Suprapubic skin (tissue), 4 donors: ENCODE results near the gene CASP2. TPM values are rescaled to one million over a fixed set of nuclear protein-coding genes. Genes with fewer than 3 reads are reported as not detected.
A peak's percentile ranks its signal among the peaks of the same experiment; 100 is the strongest.

Experiments
- DNase-seq, 2 donors: peaks; one replicate each; pipeline ENCODE4 v3.0.0-alpha.2; 2019; ENCODE audit warnings: low spot score in 2 of 2
- H3K27ac ChIP-seq: fragments of 200-600 bp; sonication (generic); one replicate; pipeline ENCODE4 v1.5.1; 2019
- H3K27me3 ChIP-seq: fragments of 200-600 bp; sonication (generic); one replicate; pipeline ENCODE4 v1.5.1; 2019
- H3K36me3 ChIP-seq: fragments of 200-600 bp; sonication (generic); one replicate; pipeline ENCODE4 v1.5.1; 2019
- H3K4me1 ChIP-seq: fragments of 200-600 bp; sonication (generic); one replicate; pipeline ENCODE4 v1.5.1; 2019
- H3K4me3 ChIP-seq: fragments of 200-600 bp; sonication (generic); one replicate; pipeline ENCODE4 v1.5.1; 2019; ENCODE audit warnings: mild to moderate bottlenecking
- H3K9me3 ChIP-seq: fragments of 200-600 bp; sonication (generic); one replicate; pipeline ENCODE4 v1.5.1; 2019
- CTCF ChIP-seq, 2 donors: fragments of 200-600 bp in 1 of 2; fragments of 450-650 bp in 1 of 2; sonication (generic) in 1 of 2; IDR thresholded peaks; one replicate each; pipeline ENCODE4 v1.5.1; 2016 to 2019; ENCODE audit warnings: antibody characterized with exemption in 2 of 2, mild to moderate bottlenecking in 1 of 2, moderate library complexity in 1 of 2
- EP300 ChIP-seq: sonication (generic); formaldehyde crosslinking; IDR thresholded peaks from one replicate; pipeline ENCODE4 v1.6.1; 2017; ENCODE audit warnings: antibody characterized with exemption
- POLR2A ChIP-seq, 2 donors: fragments of 450-650 bp; IDR thresholded peaks; one replicate each; pipeline ENCODE4 v1.6.1; 2017; ENCODE audit warnings: antibody characterized with exemption in 2 of 2, mild to moderate bottlenecking in 2 of 2, moderate library complexity in 2 of 2
- POLR2AphosphoS5 ChIP-seq, 3 donors: sonication (generic); formaldehyde crosslinking; IDR thresholded peaks; one replicate each; pipeline ENCODE4 v1.6.1; 2017; ENCODE audit warnings: antibody characterized with exemption in 3 of 3
- WGBS: methylation state at CpG from one replicate; pipeline ENCODE4 v1.1.5; 2018; 5-methylcytosine and 5-hydroxymethylcytosine counted together
- total RNA-seq, 4 donors: library from RNA; depleted of rRNA; stranded (reverse); fragments of >200 nt; gene quantifications; one replicate each; pipeline ENCODE4 v1.1.0, GENCODE V29; 2016

CASP2 gene
- total RNA-seq, 4 donors from 2014 or later, result 13.7 to 36.5 (median 25.3) TPM

DNA sequence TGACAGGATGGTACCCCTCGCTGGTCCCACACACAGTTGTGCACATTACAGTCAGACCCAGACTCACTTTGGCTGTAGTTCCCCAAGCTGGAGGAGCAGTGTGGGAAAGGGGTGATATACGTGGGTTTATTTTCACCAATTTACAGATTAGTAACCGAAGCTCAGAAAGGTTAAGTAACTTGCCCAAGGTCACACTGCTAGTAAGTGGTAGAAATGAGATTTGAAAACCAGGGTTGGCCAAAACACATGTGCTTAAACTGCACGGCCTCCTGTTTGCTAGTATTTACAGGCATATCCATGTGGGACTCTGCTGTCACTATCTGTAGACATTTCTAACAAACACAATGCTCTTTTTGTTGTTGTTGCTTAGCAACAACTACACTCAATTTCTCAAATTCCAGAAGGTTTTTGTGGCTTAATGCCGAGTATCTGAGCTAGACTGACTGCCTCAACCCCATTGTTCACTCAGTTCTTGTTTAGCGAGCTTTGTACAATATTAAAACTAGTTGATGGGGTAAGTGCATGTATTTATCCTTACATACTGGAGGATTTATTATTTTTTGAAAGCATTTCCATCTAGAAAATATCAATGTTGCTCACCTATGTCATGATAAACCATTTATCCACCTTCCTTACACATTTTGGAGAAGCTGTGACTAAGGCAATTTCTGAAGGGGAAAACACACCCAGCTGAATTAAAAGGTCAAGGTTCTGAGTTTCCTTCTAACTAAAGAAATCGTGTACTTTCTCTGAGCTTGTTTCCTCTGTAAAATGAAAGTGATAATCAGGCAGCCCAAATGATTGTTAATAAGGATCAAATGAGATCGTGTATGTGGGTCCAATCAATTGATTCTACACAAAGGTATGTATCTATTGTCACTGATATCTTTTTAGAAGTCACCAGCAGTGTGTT, 8.7 kb upstream of the CASP2 start:
- no peak overlapping the region for H3K4me3 ChIP-seq
- no peaks in the 10 kb centered on the region for H3K36me3 ChIP-seq
- DNase-seq, result no peak
- H3K27me3 ChIP-seq, result no peaks in the 10 kb centered on the region
- 34% methylated on average over 8 of the region's 8 CpGs for WGBS
- H3K4me1 ChIP-seq, result peaks cover 14% of the 10 kb centered on the region
- TF ChIP-seq EP300 (no peak), CTCF (IDR thresholded peaks at IDR 0.05) (no peak), POLR2A (IDR thresholded peaks at IDR 0.05) (no peak), POLR2AphosphoS5 (IDR thresholded peaks at IDR 0.05) (no peak)
- H3K9me3 ChIP-seq, result no peaks in the 10 kb centered on the region
- peak overlapping the region; percentile 67 for H3K27ac ChIP-seq

GRCh38 chr7:143280160-143280559, 8.0 kb upstream of the CASP2 start:
- H3K36me3 ChIP-seq, result no peaks in the 10 kb centered on the region
- no peak overlapping the region for H3K4me3 ChIP-seq

DNA sequence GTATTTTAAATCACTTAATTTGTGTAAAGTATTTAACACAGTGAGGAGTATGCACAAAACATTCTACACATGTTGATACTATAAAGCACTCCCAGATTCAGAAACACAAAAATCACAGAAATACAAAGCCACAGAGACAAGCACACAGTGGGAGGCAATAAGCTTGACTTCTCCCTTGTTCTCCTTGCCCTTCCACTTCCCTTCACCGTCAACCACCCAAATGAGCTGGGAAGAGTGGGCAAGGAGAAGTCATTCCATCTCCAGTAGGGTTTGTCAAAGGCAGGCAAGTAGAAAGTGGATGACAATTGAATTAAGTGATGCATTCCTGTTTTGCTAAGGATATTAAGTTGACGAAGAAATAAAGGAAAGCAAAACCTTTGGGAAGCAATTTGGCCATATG, 7.6 kb upstream of the CASP2 start:
- Histone ChIP-seq H3K4me3 (no peak overlapping the region), H3K27me3 (no peaks in the 10 kb centered on the region), H3K9me3 (no peaks in the 10 kb centered on the region), H3K36me3 (no peaks in the 10 kb centered on the region), H3K4me1 (peaks cover 17% of the 10 kb centered on the region), H3K27ac (peak overlapping the region; percentile 38)
- no peak for DNase-seq
- WGBS, result 84% methylated on average over 2 of the region's 2 CpGs
- TF ChIP-seq EP300 (no peak), POLR2A (IDR thresholded peaks at IDR 0.05) (no peak), POLR2AphosphoS5 (IDR thresholded peaks at IDR 0.05) (no peak), CTCF (IDR thresholded peaks at IDR 0.05) (no peak)

More at GRCh38 chr7:143280160-143280559, 8.0 kb upstream of the CASP2 start:
- H3K4me1 ChIP-seq, result peaks cover 14% of the 10 kb centered on the region
- H3K9me3 ChIP-seq, result no peaks in the 10 kb centered on the region
- H3K27ac ChIP-seq, result peak overlapping the region; percentile 67
- no peaks in the 10 kb centered on the region for H3K27me3 ChIP-seq
- TF ChIP-seq POLR2AphosphoS5 (IDR thresholded peaks at IDR 0.05) (no peak), CTCF (IDR thresholded peaks at IDR 0.05) (no peak), POLR2A (IDR thresholded peaks at IDR 0.05) (no peak), EP300 (no peak)
- 54% methylated on average over 1 of the region's 1 CpG for WGBS
- no peak for DNase-seq

- H3K4me1 ChIP-seq, result peaks cover 21% of the 10 kb centered on the region
- WGBS, result 75% methylated on average over 2 of the region's 2 CpGs
- H3K9me3 ChIP-seq, result no peaks in the 10 kb centered on the region
- TF ChIP-seq POLR2A (IDR thresholded peaks at IDR 0.05) (no peak), CTCF (IDR thresholded peaks at IDR 0.05) (no peak), POLR2AphosphoS5 (IDR thresholded peaks at IDR 0.05) (no peak), EP300 (no peak)
- H3K27me3 ChIP-seq, result no peaks in the 10 kb centered on the region
- H3K36me3 ChIP-seq, result no peaks in the 10 kb centered on the region
- H3K4me3 ChIP-seq, result no peak overlapping the region
- H3K27ac ChIP-seq, result no peak overlapping the region
- DNase-seq, result no peak
Observed at GRCh38 chr7:143281529-143281928, 6.6 kb upstream of the CASP2 start.

DNA sequence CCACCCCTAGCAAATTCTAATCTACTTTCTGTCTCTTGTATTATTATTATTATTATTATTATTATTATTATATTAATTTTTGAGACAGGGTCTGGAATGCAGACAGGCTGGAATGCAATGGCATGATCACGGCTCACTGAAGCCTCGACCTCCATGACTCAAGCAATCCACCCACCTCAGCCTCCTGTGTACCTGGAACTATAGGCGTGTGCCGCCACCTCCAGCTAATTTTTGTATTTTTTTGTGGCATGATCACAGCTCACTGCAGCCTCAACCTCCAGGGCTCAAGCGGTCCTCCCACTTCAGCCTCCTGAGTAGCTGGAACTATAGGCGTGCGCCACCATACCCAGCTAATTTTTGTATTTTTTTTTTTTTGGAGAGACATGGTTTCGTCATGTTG, 6.0 kb upstream of the CASP2 start:
- H3K4me1 ChIP-seq, result peaks cover 23% of the 10 kb centered on the region
- TF ChIP-seq EP300 (no peak), POLR2AphosphoS5 (IDR thresholded peaks at IDR 0.05) (no peak), POLR2A (IDR thresholded peaks at IDR 0.05) (no peak), CTCF (IDR thresholded peaks at IDR 0.05) (no peak)

More for the DNA sequence above, 6.0 kb upstream of the CASP2 start:
- DNase-seq, result no peak
- Histone ChIP-seq H3K4me3 (no peak overlapping the region), H3K27ac (no peak overlapping the region), H3K27me3 (no peaks in the 10 kb centered on the region), H3K36me3 (no peaks in the 10 kb centered on the region), H3K9me3 (no peaks in the 10 kb centered on the region)
- 94% methylated on average over 8 of the region's 8 CpGs for WGBS
